Uterus (tissue), 2 donors: ENCODE results near the gene CELA3A.
"Not testable (repeated sequence)": the region's sequence is repeated elsewhere in the genome, so short reads cannot be mapped to it uniquely, and the experiment has no call there.

Source experiments
- POLR2A ChIP-seq, 2 donors: fragments of 450-650 bp; IDR thresholded peaks; one replicate each; pipeline ENCODE4 v1.6.1; 2016; ENCODE audit warnings: antibody characterized with exemption in 2 of 2, mild to moderate bottlenecking in 1 of 2, moderate library complexity in 1 of 2
- TF ChIP-seq, protein P1 (sequence below), 4 experiments: fragments of 200-600 bp in 2 of 4; fragments of 450-650 bp in 2 of 4; sonication (generic) in 2 of 4; IDR thresholded peaks; one replicate each; pipeline ENCODE4 v1.5.1; 2016 to 2019; ENCODE audit warnings: antibody characterized with exemption in 4 of 4, mild to moderate bottlenecking in 2 of 4, moderate library complexity in 1 of 4

DNA sequence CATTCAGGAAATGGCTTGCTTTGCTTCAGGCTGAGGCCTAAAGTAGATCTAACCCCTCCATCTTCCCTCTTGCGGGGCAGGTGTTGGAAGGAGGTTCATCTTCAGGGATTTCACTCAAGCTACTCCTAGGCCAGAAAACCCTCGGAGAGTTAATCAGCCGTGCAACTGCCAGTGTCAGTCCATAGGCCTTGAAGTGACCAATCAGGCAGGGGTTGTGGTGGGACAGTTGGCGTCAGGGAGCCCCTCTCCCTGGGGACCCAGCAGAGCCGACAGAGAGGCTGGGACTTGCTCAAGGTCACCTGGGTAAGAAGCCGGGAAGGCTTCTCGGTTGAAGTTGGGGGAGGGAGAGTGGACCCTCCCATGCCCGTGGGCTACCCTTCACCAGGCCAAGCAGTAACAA, 27.5 kb upstream of the CELA3A start:
- TF ChIP-seq, protein P1, sequence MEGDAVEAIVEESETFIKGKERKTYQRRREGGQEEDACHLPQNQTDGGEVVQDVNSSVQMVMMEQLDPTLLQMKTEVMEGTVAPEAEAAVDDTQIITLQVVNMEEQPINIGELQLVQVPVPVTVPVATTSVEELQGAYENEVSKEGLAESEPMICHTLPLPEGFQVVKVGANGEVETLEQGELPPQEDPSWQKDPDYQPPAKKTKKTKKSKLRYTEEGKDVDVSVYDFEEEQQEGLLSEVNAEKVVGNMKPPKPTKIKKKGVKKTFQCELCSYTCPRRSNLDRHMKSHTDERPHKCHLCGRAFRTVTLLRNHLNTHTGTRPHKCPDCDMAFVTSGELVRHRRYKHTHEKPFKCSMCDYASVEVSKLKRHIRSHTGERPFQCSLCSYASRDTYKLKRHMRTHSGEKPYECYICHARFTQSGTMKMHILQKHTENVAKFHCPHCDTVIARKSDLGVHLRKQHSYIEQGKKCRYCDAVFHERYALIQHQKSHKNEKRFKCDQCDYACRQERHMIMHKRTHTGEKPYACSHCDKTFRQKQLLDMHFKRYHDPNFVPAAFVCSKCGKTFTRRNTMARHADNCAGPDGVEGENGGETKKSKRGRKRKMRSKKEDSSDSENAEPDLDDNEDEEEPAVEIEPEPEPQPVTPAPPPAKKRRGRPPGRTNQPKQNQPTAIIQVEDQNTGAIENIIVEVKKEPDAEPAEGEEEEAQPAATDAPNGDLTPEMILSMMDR (IDR thresholded peaks at IDR 0.05), result not testable (repeated sequence)
- not testable (repeated sequence) for TF ChIP-seq POLR2A (IDR thresholded peaks at IDR 0.05)
